Vagina (tissue), 2 donors: ENCODE measurements around the gene AMOT. TPM values are rescaled to one million over a fixed set of nuclear protein-coding genes. Genes with fewer than 3 reads are reported as not detected.

Source experiments
- DNase-seq, 2 donors: peaks; one replicate each; pipeline ENCODE4 v3.0.0-alpha.2; 2017; ENCODE audit errors: extremely low spot score in 2 of 2
- H3K27ac ChIP-seq: fragments of 200-600 bp; sonication (generic); one replicate; pipeline ENCODE4 v1.5.1; 2019
- H3K27me3 ChIP-seq: fragments of 200-600 bp; sonication (generic); one replicate; pipeline ENCODE4 v1.5.1; 2019
- H3K36me3 ChIP-seq, 2 donors: fragments of 200-600 bp; sonication (generic); one replicate each; pipeline ENCODE4 v1.5.1; 2017 to 2019
- H3K4me1 ChIP-seq: fragments of 200-600 bp; sonication (generic); one replicate; pipeline ENCODE4 v1.5.1; 2019
- H3K4me3 ChIP-seq, 2 donors: fragments of 200-600 bp; sonication (generic); 1 replicate in 1 of 2; 2 replicates in 1 of 2; pipeline ENCODE4 v1.5.1; 2016 to 2019
- H3K9me3 ChIP-seq: fragments of 200-600 bp; sonication (generic); one replicate; pipeline ENCODE4 v1.5.1; 2019
- CTCF ChIP-seq, 3 experiments: fragments of 450-650 bp in 2 of 3; fragments of 200-600 bp in 1 of 3; sonication (generic) in 1 of 3; IDR thresholded peaks; one replicate each; pipeline ENCODE4 v1.5.1; 2017 to 2019; ENCODE audit warnings: antibody characterized with exemption in 3 of 3, mild to moderate bottlenecking in 2 of 3, moderate library complexity in 2 of 3
- POLR2A ChIP-seq, 2 donors: fragments of 450-650 bp; IDR thresholded peaks; one replicate each; pipeline ENCODE4 v1.6.1; 2017; ENCODE audit warnings: antibody characterized with exemption in 2 of 2, mild to moderate bottlenecking in 2 of 2, moderate library complexity in 2 of 2
- POLR2AphosphoS5 ChIP-seq, 2 donors: sonication (generic); formaldehyde crosslinking; IDR thresholded peaks; one replicate each; pipeline ENCODE4 v1.9.0; 2017; ENCODE audit warnings: antibody characterized with exemption in 2 of 2, mild to moderate bottlenecking in 2 of 2, low read depth in 1 of 2; ENCODE audit not compliant: insufficient read depth in 1 of 2
- intact Hi-C: fragments of 100-400 bp; cut with DNase I; formaldehyde crosslinking; loops from one replicate; pipeline ENCODE4 v1.15.1; 2023
- small RNA-seq: library from RNA; depleted of rRNA; stranded (forward); fragments of <200 nt; gene quantifications from one replicate; pipeline ENCODE3, GENCODE V24; 2016
- total RNA-seq: library from RNA; depleted of rRNA; stranded (reverse); fragments of >200 nt; gene quantifications from one replicate; pipeline ENCODE4 v1.2.3, GENCODE V29; 2016

Gene AMOT
- total RNA-seq, 1 donor from 2014 or later: 9.8 TPM

- intact Hi-C loops: no loop called here
- H3K27me3 ChIP-seq: no peaks in the 10 kb centered on the region
- H3K4me1 ChIP-seq: no peaks in the 10 kb centered on the region
- H3K9me3 ChIP-seq: no peaks in the 10 kb centered on the region
- no peak for DNase-seq
- TF ChIP-seq POLR2A (IDR thresholded peaks at IDR 0.05) (no peak), CTCF (IDR thresholded peaks at IDR 0.05) (no peak), POLR2AphosphoS5 (IDR thresholded peaks at IDR 0.05; ENCODE audit: insufficient read depth in 1 of 2, low read depth in 1 of 2) (no peak)
- H3K27ac ChIP-seq: no peak overlapping the region
- no peak overlapping the region for H3K4me3 ChIP-seq
- no peaks in the 10 kb centered on the region for H3K36me3 ChIP-seq
These were observed 104.3 kb downstream of the AMOT start for GRCh38 chrX:112736310-112736709.

GRCh38 chrX:112735147-112735546 is 105.5 kb downstream of the AMOT start:
- DNase-seq: no peak
- H3K27me3 ChIP-seq: no peaks in the 10 kb centered on the region
- H3K4me1 ChIP-seq: no peaks in the 10 kb centered on the region
- no peak overlapping the region for H3K27ac ChIP-seq
- H3K36me3 ChIP-seq: no peaks in the 10 kb centered on the region
- no peak overlapping the region for H3K4me3 ChIP-seq
- H3K9me3 ChIP-seq: no peaks in the 10 kb centered on the region
- TF ChIP-seq CTCF (IDR thresholded peaks at IDR 0.05) (no peak), POLR2AphosphoS5 (IDR thresholded peaks at IDR 0.05; ENCODE audit: insufficient read depth in 1 of 2, low read depth in 1 of 2) (no peak), POLR2A (IDR thresholded peaks at IDR 0.05) (no peak)
- intact Hi-C loops: no loop called here

GRCh38 chrX:112734290-112734689 is 106.3 kb downstream of the AMOT start:
- DNase-seq: no peak
- intact Hi-C loops: no loop called here
- H3K36me3 ChIP-seq: no peaks in the 10 kb centered on the region
- H3K4me1 ChIP-seq: no peaks in the 10 kb centered on the region
- no peak overlapping the region for H3K27ac ChIP-seq
- no peaks in the 10 kb centered on the region for H3K9me3 ChIP-seq
- TF ChIP-seq CTCF (IDR thresholded peaks at IDR 0.05) (no peak), POLR2AphosphoS5 (IDR thresholded peaks at IDR 0.05; ENCODE audit: insufficient read depth in 1 of 2, low read depth in 1 of 2) (no peak), POLR2A (IDR thresholded peaks at IDR 0.05) (no peak)
- H3K4me3 ChIP-seq: no peak overlapping the region
- H3K27me3 ChIP-seq: no peaks in the 10 kb centered on the region

- Histone ChIP-seq H3K4me1 (no peaks in the 10 kb centered on the region), H3K36me3 (no peaks in the 10 kb centered on the region), H3K4me3 (no peak overlapping the region), H3K27me3 (no peaks in the 10 kb centered on the region), H3K9me3 (no peaks in the 10 kb centered on the region), H3K27ac (no peak overlapping the region)
- no peak for DNase-seq
- TF ChIP-seq POLR2AphosphoS5 (IDR thresholded peaks at IDR 0.05; ENCODE audit: insufficient read depth in 1 of 2, low read depth in 1 of 2) (no peak), CTCF (IDR thresholded peaks at IDR 0.05) (no peak), POLR2A (IDR thresholded peaks at IDR 0.05) (no peak)
- intact Hi-C loops: no loop called here
These were observed 108.8 kb downstream of the AMOT start for GRCh38 chrX:112731793-112732192.

Small RNA genes within 50 kb of the gene (small RNA-seq; reads per million reads assigned to genes)
- not detected for gene RN7SL266P

Other genes starting within 250 kb of the AMOT start
- not detected for gene LHFPL1, start 160.9 kb downstream of the AMOT start, total RNA-seq